ENCODE data around the gene TIMP1. TPM values are rescaled to one million over a fixed set of nuclear protein-coding genes. Genes with fewer than 3 reads are reported as not detected.
"Not testable (repeated sequence)": the region's sequence is repeated elsewhere in the genome, so short reads cannot be mapped to it uniquely, and the experiment has no call there.

Gene TIMP1
- total RNA-seq, 2 donors from 2014 or later: 63.5 to 74.8 TPM

DNA sequence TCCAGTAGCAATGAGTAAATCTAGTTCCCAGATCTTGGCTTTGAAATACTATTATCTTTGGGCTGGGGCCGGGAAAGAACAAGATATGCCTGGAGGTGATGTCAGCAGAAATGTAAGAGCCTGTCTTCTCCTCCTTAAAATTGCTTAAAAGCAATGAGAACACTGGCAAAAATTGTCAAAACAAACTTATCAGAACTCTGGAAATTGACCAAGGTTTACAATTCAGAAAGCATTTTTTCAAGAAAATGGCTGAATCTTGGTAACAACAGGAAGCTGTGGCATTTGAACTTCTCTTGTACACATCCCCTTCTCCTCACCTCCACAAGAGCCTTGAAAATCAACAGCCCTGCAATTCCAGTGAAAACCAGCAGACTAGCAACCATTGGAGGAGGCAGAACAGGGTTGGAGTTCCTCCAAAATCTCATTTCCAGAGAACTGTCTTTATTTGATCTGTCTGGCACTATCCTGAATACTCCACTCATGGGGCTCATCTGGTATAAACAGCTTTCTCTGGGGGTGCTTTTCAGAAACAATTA lies 13.5 kb downstream of the TIMP1 start:
- peaks cover 54% of the 10 kb centered on the region for H3K9me3 Mint-ChIP-seq
- H3K27ac ChIP-seq (ENCODE audit: low read depth, low read length): no peak overlapping the region
- no peak overlapping the region for H3K9ac ChIP-seq (ENCODE audit: extremely low read depth, low read length, poor library complexity, severe bottlenecking)

DNA sequence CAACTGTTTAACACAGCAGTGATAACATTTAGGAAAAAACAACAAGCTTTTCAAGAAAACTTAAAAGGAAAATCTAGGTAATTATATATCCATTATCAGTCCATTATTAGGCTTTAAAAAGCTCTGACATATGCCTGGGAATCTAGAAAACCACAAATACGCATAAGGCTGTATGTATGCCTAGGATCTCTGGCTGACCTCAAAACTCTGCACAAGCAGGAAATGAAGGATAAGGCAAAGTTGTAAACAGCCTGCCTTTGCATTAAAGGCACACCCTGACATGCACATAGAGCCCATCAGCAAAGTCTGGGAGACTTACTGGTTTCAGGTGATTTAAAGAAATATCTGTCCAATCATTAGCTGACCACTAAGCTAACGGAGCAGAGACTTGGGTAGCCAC lies 14.0 kb downstream of the TIMP1 start:
- TF ChIP-seq, protein P1, sequence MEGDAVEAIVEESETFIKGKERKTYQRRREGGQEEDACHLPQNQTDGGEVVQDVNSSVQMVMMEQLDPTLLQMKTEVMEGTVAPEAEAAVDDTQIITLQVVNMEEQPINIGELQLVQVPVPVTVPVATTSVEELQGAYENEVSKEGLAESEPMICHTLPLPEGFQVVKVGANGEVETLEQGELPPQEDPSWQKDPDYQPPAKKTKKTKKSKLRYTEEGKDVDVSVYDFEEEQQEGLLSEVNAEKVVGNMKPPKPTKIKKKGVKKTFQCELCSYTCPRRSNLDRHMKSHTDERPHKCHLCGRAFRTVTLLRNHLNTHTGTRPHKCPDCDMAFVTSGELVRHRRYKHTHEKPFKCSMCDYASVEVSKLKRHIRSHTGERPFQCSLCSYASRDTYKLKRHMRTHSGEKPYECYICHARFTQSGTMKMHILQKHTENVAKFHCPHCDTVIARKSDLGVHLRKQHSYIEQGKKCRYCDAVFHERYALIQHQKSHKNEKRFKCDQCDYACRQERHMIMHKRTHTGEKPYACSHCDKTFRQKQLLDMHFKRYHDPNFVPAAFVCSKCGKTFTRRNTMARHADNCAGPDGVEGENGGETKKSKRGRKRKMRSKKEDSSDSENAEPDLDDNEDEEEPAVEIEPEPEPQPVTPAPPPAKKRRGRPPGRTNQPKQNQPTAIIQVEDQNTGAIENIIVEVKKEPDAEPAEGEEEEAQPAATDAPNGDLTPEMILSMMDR (conservative IDR thresholded peaks at IDR 0.05): no peak
- Histone ChIP-seq H3K27me3 (ENCODE audit: control insufficient read depth, insufficient read depth, low read length, poor library complexity, severe bottlenecking) (no peaks in the 10 kb centered on the region), H3K9me3 (ENCODE audit: control insufficient read depth, low read length) (peaks cover 10% of the 10 kb centered on the region), H3K4me1 (ENCODE audit: control insufficient read depth, insufficient read depth, low read length) (no peaks in the 10 kb centered on the region), H3K27ac (ENCODE audit: low read depth, low read length) (no peak overlapping the region), H3K9ac (ENCODE audit: extremely low read depth, low read length, poor library complexity, severe bottlenecking) (no peak overlapping the region), H3K36me3 (ENCODE audit: control insufficient read depth, insufficient read depth, low read length) (no peaks in the 10 kb centered on the region), H3K4me3 (ENCODE audit: low read length) (no peak overlapping the region)
- Mint-ChIP-seq H3K4me3 (no peak overlapping the region), H3K4me1 (no peaks in the 10 kb centered on the region), H3K9me3 (peaks cover 56% of the 10 kb centered on the region), H3K27me3 (ENCODE audit: insufficient read depth) (no peaks in the 10 kb centered on the region), H3K36me3 (ENCODE audit: low read depth) (peaks cover 1% of the 10 kb centered on the region), H3K27ac (no peak overlapping the region)
- 97 to 100% methylated on average over 1 to 2 of the region's 2 CpGs for WGBS, 2 experiments (ENCODE audit: insufficient coverage in 1 of 2, insufficient read length in 1 of 2)
- no peak for DNase-seq

More for the DNA sequence above, 13.5 kb downstream of the TIMP1 start:
- H3K36me3 ChIP-seq (ENCODE audit: control insufficient read depth, insufficient read depth, low read length): no peaks in the 10 kb centered on the region
- TF ChIP-seq, protein P1 (conservative IDR thresholded peaks at IDR 0.05): no peak
- H3K4me1 ChIP-seq (ENCODE audit: control insufficient read depth, insufficient read depth, low read length): no peaks in the 10 kb centered on the region
- Mint-ChIP-seq H3K36me3 (ENCODE audit: low read depth) (peaks cover 1% of the 10 kb centered on the region), H3K4me3 (no peak overlapping the region), H3K27ac (no peak overlapping the region), H3K4me1 (no peaks in the 10 kb centered on the region), H3K27me3 (ENCODE audit: insufficient read depth) (no peaks in the 10 kb centered on the region)
- 100% methylated on average over 1 of the region's 1 CpG; no CpG with 5 or more reads in 1 of the 2 experiments for WGBS, 2 experiments (ENCODE audit: insufficient coverage in 1 of 2, insufficient read length in 1 of 2)
- no peaks in the 10 kb centered on the region for H3K27me3 ChIP-seq (ENCODE audit: control insufficient read depth, insufficient read depth, low read length, poor library complexity, severe bottlenecking)
- H3K9me3 ChIP-seq (ENCODE audit: control insufficient read depth, low read length): peaks cover 10% of the 10 kb centered on the region
- no peak for DNase-seq
- H3K4me3 ChIP-seq (ENCODE audit: low read length): no peak overlapping the region

DNA sequence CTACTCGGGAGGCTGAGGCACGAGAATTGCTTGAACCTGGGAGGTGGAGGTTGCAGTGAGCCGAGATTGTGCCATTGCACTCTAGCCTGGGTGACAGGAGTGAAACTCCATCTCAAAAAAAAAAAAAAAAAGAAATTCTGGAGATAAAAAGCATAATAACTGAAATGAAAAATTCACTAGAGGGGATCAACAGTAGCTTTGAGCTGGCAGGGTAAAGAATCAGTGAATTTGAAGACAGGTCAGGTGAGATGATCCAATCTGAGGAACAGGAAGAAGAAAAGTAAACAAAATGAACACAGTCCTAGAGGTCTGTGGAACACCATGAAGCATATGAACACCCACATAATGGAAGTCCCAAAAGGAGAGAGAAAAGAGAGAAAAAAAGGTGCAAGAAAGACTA lies 15.0 kb downstream of the TIMP1 start:
- no peak for DNase-seq
- 71% methylated on average over 2 of the region's 3 CpGs; no CpG with 5 or more reads in 1 of the 2 experiments for WGBS, 2 experiments (ENCODE audit: insufficient coverage in 1 of 2, insufficient read length in 1 of 2)
- Histone ChIP-seq H3K4me3 (ENCODE audit: low read length) (no peak overlapping the region), H3K27ac (ENCODE audit: low read depth, low read length) (no peak overlapping the region), H3K9ac (ENCODE audit: extremely low read depth, low read length, poor library complexity, severe bottlenecking) (no peak overlapping the region), H3K36me3 (ENCODE audit: control insufficient read depth, insufficient read depth, low read length) (no peaks in the 10 kb centered on the region), H3K9me3 (ENCODE audit: control insufficient read depth, low read length) (peaks cover 10% of the 10 kb centered on the region), H3K27me3 (ENCODE audit: control insufficient read depth, insufficient read depth, low read length, poor library complexity, severe bottlenecking) (no peaks in the 10 kb centered on the region), H3K4me1 (ENCODE audit: control insufficient read depth, insufficient read depth, low read length) (no peaks in the 10 kb centered on the region)
- TF ChIP-seq, protein P1 (conservative IDR thresholded peaks at IDR 0.05): no peak
- Mint-ChIP-seq H3K36me3 (ENCODE audit: low read depth) (peaks cover 1% of the 10 kb centered on the region), H3K27me3 (ENCODE audit: insufficient read depth) (no peaks in the 10 kb centered on the region), H3K4me3 (no peak overlapping the region), H3K9me3 (peaks cover 62% of the 10 kb centered on the region), H3K4me1 (no peaks in the 10 kb centered on the region), H3K27ac (no peak overlapping the region)

DNA sequence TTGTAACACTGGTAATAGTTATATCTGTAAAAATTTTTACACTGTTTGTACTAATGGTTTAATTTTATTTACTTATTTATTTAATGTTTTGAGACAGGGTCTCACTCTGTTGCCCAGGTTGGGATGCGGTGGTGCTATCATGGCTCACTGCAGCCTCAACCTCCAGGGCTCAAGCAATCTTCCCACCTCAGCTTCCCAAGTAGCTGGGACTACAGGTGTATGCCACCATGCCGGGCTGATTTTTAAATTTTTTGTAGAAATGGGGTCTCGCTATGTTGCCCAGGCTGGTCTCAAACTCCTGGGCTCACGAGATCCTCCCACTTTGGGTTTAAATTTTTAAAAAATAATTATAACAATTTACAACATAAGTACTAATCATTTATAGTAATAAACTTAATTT lies 20.9 kb downstream of the TIMP1 start:
- H3K9me3 Mint-ChIP-seq: peaks cover 45% of the 10 kb centered on the region
- not testable (repeated sequence) for H3K27me3 Mint-ChIP-seq (ENCODE audit: insufficient read depth); H3K27ac Mint-ChIP-seq; H3K4me3 Mint-ChIP-seq; H3K27me3 ChIP-seq (ENCODE audit: control insufficient read depth, insufficient read depth, low read length, poor library complexity, severe bottlenecking); DNase-seq; H3K36me3 Mint-ChIP-seq (ENCODE audit: low read depth); H3K4me1 Mint-ChIP-seq; H3K4me3 ChIP-seq (ENCODE audit: low read length); H3K27ac ChIP-seq (ENCODE audit: low read depth, low read length); H3K9me3 ChIP-seq (ENCODE audit: control insufficient read depth, low read length); H3K4me1 ChIP-seq (ENCODE audit: control insufficient read depth, insufficient read depth, low read length); H3K36me3 ChIP-seq (ENCODE audit: control insufficient read depth, insufficient read depth, low read length); H3K9ac ChIP-seq (ENCODE audit: extremely low read depth, low read length, poor library complexity, severe bottlenecking)
- 100% methylated on average over 1 of the region's 4 CpGs; no CpG with 5 or more reads in 1 of the 2 experiments for WGBS, 2 experiments (ENCODE audit: insufficient coverage in 1 of 2, insufficient read length in 1 of 2)

All from endodermal cell (in vitro differentiated cells).